Spleen (tissue), 11 donors: ENCODE data around the gene CKMT1A. TPM values are rescaled to one million over a fixed set of nuclear protein-coding genes. Genes with fewer than 3 reads are reported as not detected.
"Not testable (repeated sequence)": the region's sequence is repeated elsewhere in the genome, so short reads cannot be mapped to it uniquely, and the experiment has no call there.

Experiments
- DNase-seq: peaks from one replicate; pipeline ENCODE4 v3.0.0-alpha.2; 2020
- H3K27ac ChIP-seq, 8 donors: fragments of 200-600 bp; sonication (generic) in 7 of 8; 1 replicate in 4 of 8; 2 replicates in 4 of 8; pipeline versions ENCODE4 v1.5.0 to v1.8.0; 2016 to 2021; ENCODE audit warnings: inconsistent platforms in 4 of 8, mild to moderate bottlenecking in 4 of 8, moderate library complexity in 1 of 8
- H3K27me3 ChIP-seq, 7 donors: fragments of 200-600 bp; sonication (generic) in 6 of 7; replicated peaks in 1 of 7; 1 replicate in 4 of 7; 2 replicates in 3 of 7; pipeline versions ENCODE4 v1.5.0 to v1.8.0; 2016 to 2021; ENCODE audit warnings: inconsistent platforms in 3 of 7, mild to moderate bottlenecking in 1 of 7
- H3K36me3 ChIP-seq, 6 donors: fragments of 200-600 bp; sonication (generic) in 5 of 6; 1 replicate in 4 of 6; 2 replicates in 2 of 6; pipeline versions ENCODE4 v1.5.0 to v1.8.0; 2016 to 2021; ENCODE audit warnings: inconsistent platforms in 2 of 6
- H3K4me1 ChIP-seq, 6 donors: fragments of 200-600 bp; sonication (generic) in 5 of 6; 1 replicate in 3 of 6; 2 replicates in 3 of 6; pipeline versions ENCODE4 v1.5.0 to v1.8.0; 2016 to 2021; ENCODE audit warnings: inconsistent platforms in 3 of 6
- H3K4me3 ChIP-seq, 8 donors: fragments of 200-600 bp; sonication (generic) in 7 of 8; 1 replicate in 4 of 8; 2 replicates in 4 of 8; pipeline versions ENCODE4 v1.5.0 to v1.8.0; 2016 to 2021; ENCODE audit warnings: inconsistent platforms in 4 of 8, mild to moderate bottlenecking in 4 of 8, moderate library complexity in 2 of 8
- H3K9me3 ChIP-seq, 8 donors: fragments of 200-600 bp; sonication (generic) in 7 of 8; 1 replicate in 4 of 8; 2 replicates in 4 of 8; pipeline versions ENCODE4 v1.5.0 to v1.8.0; 2016 to 2021; ENCODE audit warnings: inconsistent platforms in 4 of 8
- CTCF ChIP-seq, 11 experiments: fragments of 200-600 bp in 7 of 11; fragments of 450-650 bp in 4 of 11; sonication (generic) in 4 of 11; IDR thresholded peaks in 8 of 11; conservative IDR thresholded peaks in 3 of 11; 1 replicate in 7 of 11; 2 replicates in 4 of 11; pipeline versions ENCODE4 v1.4.0 to v1.8.0; 2016 to 2021; ENCODE audit warnings: antibody characterized with exemption in 11 of 11, inconsistent platforms in 4 of 11, mild to moderate bottlenecking in 1 of 11
- POLR2A ChIP-seq, 3 donors: fragments of 450-650 bp; IDR thresholded peaks; one replicate each; pipeline ENCODE4 v1.5.1; 2017; ENCODE audit warnings: antibody characterized with exemption in 3 of 3, mild to moderate bottlenecking in 1 of 3
- POLR2AphosphoS5 ChIP-seq, 3 donors: sonication (generic); formaldehyde crosslinking; IDR thresholded peaks; one replicate each; pipeline ENCODE4 v1.5.1; 2017; ENCODE audit warnings: antibody characterized with exemption in 3 of 3
- WGBS, 5 donors: extraction: QIAGEN DNeasy Blood & Tissue Kit in 3 of 5; methylation state at CpG; one replicate each; pipeline versions ENCODE4 v1.1.5 to v1.1.7; 2013 to 2018; 5-methylcytosine and 5-hydroxymethylcytosine counted together
- intact Hi-C: fragments of 100-400 bp; cut with DNase I; formaldehyde crosslinking; loops from one replicate; pipeline ENCODE4 v1.15.0; 2023; ENCODE audit warnings: low total_unique reads
- polyA plus RNA-seq, 3 donors: library from polyadenylated mRNA; stranded (reverse); fragments of 200-250 nt; gene quantifications; one replicate each; pipeline ENCODE4 v1.2.1, GENCODE V29; 2013
- small RNA-seq, 4 donors: library from RNA; depleted of rRNA; stranded (forward); fragments of <200 nt; gene quantifications; one replicate each; pipeline ENCODE3, GENCODE V24; 2016
- total RNA-seq, 7 donors: library from RNA; depleted of rRNA in 3 of 7; stranded (reverse); fragments of >200 nt in 3 of 7; fragmentation: NEBNext Ultra II Directional in 4 of 7; extraction: Animal tissue kit (Norgen Biotek cat#: 25700) in 4 of 7; gene quantifications; one replicate each; pipeline versions ENCODE4 v1.1.0 to v1.2.1, GENCODE V29; 2016 to 2021
- donor health status: healthy with polysubstance abuse.
- donor health status: DM: no; HTN: no; CAD: no; lungs with moderate emphysema.
- donor health status: DM: no; HTN: no; CAD: no.
- donor health status: Bipolar disorder and iron deficiency.
- donor health status: healthy.
- donor health status: DM: no; HTN: no; CAD: no.
- donor health status: DM: yes; HTN: yes; CAD: no.

The CKMT1A gene
- total and polyA plus RNA-seq, 10 donors, result 0.19 to 0.58 TPM; not detected in 8

DNA sequence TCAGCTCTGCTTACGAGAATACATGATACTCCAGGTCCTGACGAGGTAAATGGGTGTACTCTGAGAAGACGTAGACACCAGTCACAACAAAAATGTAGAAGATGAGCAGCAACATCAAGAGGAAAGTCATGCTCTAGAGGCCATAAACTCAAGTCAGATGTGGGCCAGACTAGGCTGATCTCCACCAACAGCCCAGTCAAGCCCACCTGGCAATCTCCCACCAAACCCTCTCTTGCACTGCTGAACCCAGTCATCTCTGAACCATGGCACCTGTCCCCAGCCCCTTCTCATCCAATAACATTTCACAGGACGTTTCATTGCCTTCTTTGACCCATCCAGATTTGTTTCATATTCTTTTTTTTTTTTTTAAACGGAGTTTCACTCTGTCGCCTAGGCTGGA is 41.8 kb downstream of the CKMT1A start:
- intact Hi-C loops, result no loop called here
- TF ChIP-seq CTCF (IDR thresholded peaks at IDR 0.05 in 8 of 11, conservative IDR thresholded peaks at IDR 0.05 in 3 of 11) (no peak), POLR2AphosphoS5 (IDR thresholded peaks at IDR 0.05) (no peak), POLR2A (IDR thresholded peaks at IDR 0.05) (no peak)
- no peak for DNase-seq
- 65 to 87% (median 82%) methylated on average over 6 of the region's 6 CpGs for WGBS, 5 donors
- no peaks in the 10 kb centered on the region for H3K27me3 ChIP-seq
- H3K4me1 ChIP-seq, result no peaks in the 10 kb centered on the region
- H3K27ac ChIP-seq, result no peak overlapping the region
- no peaks in the 10 kb centered on the region for H3K36me3 ChIP-seq
- no peaks in the 10 kb centered on the region for H3K9me3 ChIP-seq
- H3K4me3 ChIP-seq, result no peak overlapping the region

DNA sequence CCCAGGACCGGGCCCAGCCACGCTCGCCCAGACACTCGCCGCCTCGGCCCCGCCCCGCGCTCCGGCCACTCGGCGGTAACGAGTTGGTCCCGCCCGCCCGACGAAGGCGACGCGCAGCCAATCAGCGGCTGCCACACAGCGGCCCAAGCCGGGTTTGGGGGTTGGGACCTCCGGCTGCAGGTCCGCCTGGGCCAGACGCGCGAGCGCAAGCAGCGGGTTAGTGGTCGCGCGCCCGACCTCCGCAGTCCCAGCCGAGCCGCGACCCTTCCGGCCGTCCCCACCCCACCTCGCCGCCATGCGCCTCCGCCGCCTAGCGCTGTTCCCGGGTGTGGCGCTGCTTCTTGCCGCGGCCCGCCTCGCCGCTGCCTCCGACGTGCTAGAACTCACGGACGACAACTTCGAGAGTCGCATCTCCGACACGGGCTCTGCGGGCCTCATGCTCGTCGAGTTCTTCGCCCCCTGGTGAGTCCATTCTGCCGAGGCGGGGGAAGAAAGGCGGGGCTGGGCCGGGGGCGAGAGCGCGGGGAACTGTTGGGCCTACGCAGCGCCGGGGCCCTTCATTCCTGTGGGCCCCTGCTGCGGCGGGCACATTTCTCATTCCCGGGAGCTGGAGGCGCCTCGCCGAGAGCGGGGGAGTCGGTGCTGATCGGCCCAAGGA is 52.7 kb downstream of the CKMT1A start, which contains the start of gene PDIA3:
PDIA3 (plus strand) TSS at position 194 of the 658 bp plus-strand sequence; CDS start at position 296, 102 bp downstream.
- peak; percentile 99 for DNase-seq
- TF ChIP-seq POLR2A (IDR thresholded peaks at IDR 0.05), result peak; percentile 80 to 96 (median 88)
- TF ChIP-seq CTCF (IDR thresholded peaks at IDR 0.05 in 8 of 11, conservative IDR thresholded peaks at IDR 0.05 in 3 of 11), result peak in 6 of 11 experiments; percentile 10 to 32 (median 16)
- peak; percentile 97 to 99 (median 98) for TF ChIP-seq POLR2AphosphoS5 (IDR thresholded peaks at IDR 0.05)
- not testable (repeated sequence) for H3K9me3 ChIP-seq

GRCh38 chr15:43746903-43747309 is 53.2 kb downstream of the CKMT1A start:
- intact Hi-C loops, result not testable (repeated sequence)

More for the DNA sequence above, 52.7 kb downstream of the CKMT1A start, which contains the start of gene PDIA3:
- Histone ChIP-seq H3K4me1 (peaks cover 37 to 71% (median 47%) of the 10 kb centered on the region in 6 donors), H3K36me3 (peaks cover 0 to 11% (median 0%) of the 10 kb centered on the region in 6 donors), H3K4me3 (peak within 1 kb of the TSS; percentile 68 to 86 (median 76)), H3K27ac (peak within 1 kb of the TSS; percentile 84 to 99 (median 96))
- WGBS, 5 donors, result 0 to 1% (median 1%) methylated on average over 24 to 84 of the region's 84 CpGs
- intact Hi-C loops, H3K27me3 ChIP-seq: not testable (repeated sequence)

DNA sequence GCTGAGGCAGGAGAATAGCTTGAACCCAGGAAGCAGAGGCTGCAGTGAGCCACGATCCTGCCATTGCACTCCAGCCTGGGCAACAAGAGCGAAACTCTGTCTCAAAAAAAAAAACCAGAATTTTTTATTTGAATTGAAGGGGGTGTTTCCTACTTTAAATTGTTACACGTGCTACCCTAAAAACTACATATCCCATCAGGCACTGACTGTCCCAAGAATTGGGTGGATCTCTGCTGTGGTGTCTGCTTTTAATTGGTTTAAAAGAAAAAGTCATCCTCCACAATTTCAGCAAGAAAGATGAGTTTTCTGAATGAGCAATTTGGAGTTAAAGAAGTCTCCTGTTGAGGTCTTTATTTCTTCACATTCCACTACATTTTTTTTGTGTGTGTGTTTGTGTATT is 54.7 kb downstream of the CKMT1A start:
- H3K27ac ChIP-seq, result peak overlapping the region in 6 of 8 donors; percentile 74 to 99 (median 97)
- TF ChIP-seq POLR2AphosphoS5 (IDR thresholded peaks at IDR 0.05), result no peak
- TF ChIP-seq CTCF (IDR thresholded peaks at IDR 0.05 in 8 of 11, conservative IDR thresholded peaks at IDR 0.05 in 3 of 11), result no peak
- no peak for TF ChIP-seq POLR2A (IDR thresholded peaks at IDR 0.05)
- peaks cover 51 to 90% (median 65%) of the 10 kb centered on the region in 6 donors for H3K4me1 ChIP-seq
- H3K27me3 ChIP-seq, result no peaks in the 10 kb centered on the region
- intact Hi-C loops, result no loop called here
- 33 to 40% (median 38%) methylated on average over 3 of the region's 3 CpGs for WGBS, 5 donors
- no peak for DNase-seq
- peak overlapping the region in 6 of 8 donors; percentile 68 to 86 (median 76) for H3K4me3 ChIP-seq
- H3K9me3 ChIP-seq, result no peaks in the 10 kb centered on the region
- peaks cover 0 to 31% (median 0%) of the 10 kb centered on the region in 6 donors for H3K36me3 ChIP-seq

More at GRCh38 chr15:43746903-43747309, 53.2 kb downstream of the CKMT1A start:
- H3K27ac ChIP-seq, result peak overlapping the region; percentile 84 to 99 (median 96)
- peak overlapping the region; percentile 68 to 86 (median 76) for H3K4me3 ChIP-seq
- 0 to 4% (median 1%) methylated on average over 9 to 12 of the region's 12 CpGs for WGBS, 5 donors
- H3K4me1 ChIP-seq, result peaks cover 43 to 76% (median 53%) of the 10 kb centered on the region in 6 donors
- not testable (repeated sequence) for H3K27me3 ChIP-seq, H3K9me3 ChIP-seq, DNase-seq
- H3K36me3 ChIP-seq, result peaks cover 0 to 16% (median 0%) of the 10 kb centered on the region in 6 donors

Small RNA genes within 50 kb of the gene (small RNA-seq; reads per million reads assigned to genes)
- gene PDIA3P2 (0 reads per million in 4 donors), gene RNU6-353P (0 reads per million in 4 donors), gene RNU6-354P (0 reads per million in 4 donors)

Other genes starting within 250 kb of the CKMT1A start
- 10 to 100 TPM; 37.7 to 55.4 (median 44.7) TPM for gene TP53BP1, start 200.7 kb upstream of the CKMT1A start, total RNA-seq
- gene TP53BP1, start 200.7 kb upstream of the CKMT1A start, polyA plus RNA-seq, result 10 to 100 TPM in 1 of 3 donors, 1 to 10 TPM in 2; 7.2 to 12.6 (median 9.0) TPM
- gene MAP1A, start 176.3 kb upstream of the CKMT1A start, total RNA-seq, result 1 to 10 TPM; 2.0 to 5.4 (median 3.1) TPM
- under 1 TPM; 0.15 to 0.35 (median 0.20) TPM for gene MAP1A, start 176.3 kb upstream of the CKMT1A start, polyA plus RNA-seq
- gene PPIP5K1, start 103.7 kb upstream of the CKMT1A start, total RNA-seq, result 10 to 100 TPM in 6 of 7 donors, 1 to 10 TPM in 1; 9.7 to 62.0 (median 43.7) TPM
- gene PPIP5K1, start 103.7 kb upstream of the CKMT1A start, polyA plus RNA-seq, result 1 to 10 TPM; 4.5 to 8.2 (median 7.4) TPM
- gene CKMT1B, start 99.8 kb upstream of the CKMT1A start, total RNA-seq, result not detected
- gene CKMT1B, start 99.8 kb upstream of the CKMT1A start, polyA plus RNA-seq, result under 1 TPM; 0.06 to 0.28 (median 0.21) TPM
- 1 to 10 TPM in 1 of 7 donors, under 1 TPM in 6; 0.37 to 1.2 (median 0.79) TPM for gene STRC, start 75.1 kb upstream of the CKMT1A start, total RNA-seq
- 1 to 10 TPM in 1 of 3 donors, under 1 TPM in 2; 0.41 to 1.9 (median 0.90) TPM for gene STRC, start 75.1 kb upstream of the CKMT1A start, polyA plus RNA-seq
- 10 to 100 TPM in 2 of 7 donors, 1 to 10 TPM in 5; 4.3 to 10.9 (median 8.2) TPM for gene CATSPER2, start 45.0 kb upstream of the CKMT1A start, total RNA-seq
- gene CATSPER2, start 45.0 kb upstream of the CKMT1A start, polyA plus RNA-seq, result 1 to 10 TPM; 2.8 to 9.7 (median 8.6) TPM
- 100 to 1,000 TPM; 116 to 311 (median 263) TPM for gene PDIA3, start 52.6 kb downstream of the CKMT1A start, total RNA-seq
- 100 to 1,000 TPM; 104 to 152 (median 125) TPM for gene PDIA3, start 52.6 kb downstream of the CKMT1A start, polyA plus RNA-seq
- 1 to 10 TPM; 1.7 to 9.8 (median 3.0) TPM for gene ELL3, start 83.1 kb downstream of the CKMT1A start, total RNA-seq
- 10 to 100 TPM in 1 of 3 donors, 1 to 10 TPM in 2; 5.1 to 44.4 (median 6.0) TPM for gene ELL3, start 83.1 kb downstream of the CKMT1A start, polyA plus RNA-seq
- 1,000 to 10,000 TPM in 1 of 7 donors, 100 to 1,000 TPM in 6; 566 to 1,001 (median 658) TPM for gene SERF2, start 98.5 kb downstream of the CKMT1A start, total RNA-seq
- 1,000 to 10,000 TPM; 1,442 to 2,199 (median 1,832) TPM for gene SERF2, start 98.5 kb downstream of the CKMT1A start, polyA plus RNA-seq
- not detected for gene SERINC4, start 106.4 kb downstream of the CKMT1A start, total RNA-seq
- under 1 TPM; 0.09 to 0.29 (median 0.24) TPM for gene SERINC4, start 106.4 kb downstream of the CKMT1A start, polyA plus RNA-seq
- gene HYPK, start 106.7 kb downstream of the CKMT1A start, total RNA-seq, result 10 to 100 TPM in 4 of 7 donors, 1 to 10 TPM in 3; 7.5 to 29.2 (median 10.1) TPM
- 10 to 100 TPM in 1 of 3 donors, 1 to 10 TPM in 2; 2.4 to 35.8 (median 7.8) TPM for gene HYPK, start 106.7 kb downstream of the CKMT1A start, polyA plus RNA-seq
- 10 to 100 TPM; 15.2 to 18.8 (median 16.7) TPM for gene MFAP1, start 130.8 kb downstream of the CKMT1A start, total RNA-seq
- gene MFAP1, start 130.8 kb downstream of the CKMT1A start, polyA plus RNA-seq, result 10 to 100 TPM in 2 of 3 donors, 1 to 10 TPM in 1; 7.9 to 14.9 (median 12.1) TPM
- 10 to 100 TPM in 1 of 7 donors, 1 to 10 TPM in 6; 4.7 to 16.3 (median 6.8) TPM for gene WDR76, start 133.1 kb downstream of the CKMT1A start, total RNA-seq
- gene WDR76, start 133.1 kb downstream of the CKMT1A start, polyA plus RNA-seq, result 1 to 10 TPM; 1.5 to 5.2 (median 2.7) TPM